Type B pancreatic cell (in vitro differentiated cells): ENCODE data around the gene THAP10. TPM values are rescaled to one million over a fixed set of nuclear protein-coding genes. Genes with fewer than 3 reads are reported as not detected.
A peak's percentile ranks its signal among the peaks of the same experiment; 100 is the strongest.
"Not testable (repeated sequence)": the region's sequence is repeated elsewhere in the genome, so short reads cannot be mapped to it uniquely, and the experiment has no call there.

Source experiments
- DNase-seq: peaks from one replicate; pipeline ENCODE4 v3.0.0; 2021; ENCODE audit warnings: mixed read lengths; ENCODE audit not compliant: unreplicated experiment; ENCODE audit errors: extremely low spot score
- H3K27ac Mint-ChIP-seq: 2 replicates; pipeline ENCODE4 v1.8.0; 2021; ENCODE audit warnings: mild to moderate bottlenecking, mixed read lengths
- H3K27me3 Mint-ChIP-seq: 2 replicates; pipeline ENCODE4 v1.8.0; 2021; ENCODE audit warnings: mixed read lengths
- H3K36me3 Mint-ChIP-seq: 2 replicates; pipeline ENCODE4 v1.8.0; 2021; ENCODE audit warnings: mixed read lengths
- H3K4me1 Mint-ChIP-seq: one replicate; pipeline ENCODE4 v1.8.0; 2021; ENCODE audit warnings: mixed read lengths; ENCODE audit not compliant: unreplicated experiment
- H3K4me3 Mint-ChIP-seq: 2 replicates; pipeline ENCODE4 v1.8.0; 2021; ENCODE audit warnings: mild to moderate bottlenecking, mixed read lengths
- H3K9me3 Mint-ChIP-seq: 2 replicates; pipeline ENCODE4 v1.8.0; 2021; ENCODE audit warnings: mixed read lengths
- CTCF ChIP-seq: fragments of 200-600 bp; sonication (generic); conservative IDR thresholded peaks from 2 replicates; pipeline ENCODE4 v1.5.0; 2021; ENCODE audit warnings: antibody characterized with exemption, mild to moderate bottlenecking
- total RNA-seq: library from RNA; stranded (reverse); gene quantifications from 2 replicates; pipeline ENCODE4 v1.2.1, GENCODE V29; 2021; ENCODE audit warnings: low replicate concordance

The THAP10 gene
- total RNA-seq, 1 donor from 2014 or later, result 5.3 TPM

- peaks cover 8% of the 10 kb centered on the region for H3K4me1 Mint-ChIP-seq
- peaks cover 21% of the 10 kb centered on the region for H3K27me3 Mint-ChIP-seq
- no peak for DNase-seq
- H3K4me3 Mint-ChIP-seq, result no peak overlapping the region
- H3K36me3 Mint-ChIP-seq, result no peaks in the 10 kb centered on the region
- TF ChIP-seq CTCF, result no peak
- no peaks in the 10 kb centered on the region for H3K9me3 Mint-ChIP-seq
- no peak overlapping the region for H3K27ac Mint-ChIP-seq
Observed at GRCh38 chr15:70859322-70859908, 32.8 kb downstream of the THAP10 start.

- H3K27me3 Mint-ChIP-seq, result peaks cover 22% of the 10 kb centered on the region
- not testable (repeated sequence) for DNase-seq, H3K4me3 Mint-ChIP-seq, H3K36me3 Mint-ChIP-seq, H3K27ac Mint-ChIP-seq, H3K4me1 Mint-ChIP-seq, H3K9me3 Mint-ChIP-seq
Observed at GRCh38 chr15:70858614-70859321, 33.5 kb downstream of the THAP10 start.

GRCh38 chr15:70857562-70858285 lies 34.5 kb downstream of the THAP10 start:
- no peak for TF ChIP-seq CTCF
- H3K4me1 Mint-ChIP-seq, result peaks cover 15% of the 10 kb centered on the region
- DNase-seq, result no peak
- no peak overlapping the region for H3K27ac Mint-ChIP-seq
- H3K9me3 Mint-ChIP-seq, result no peaks in the 10 kb centered on the region
- H3K27me3 Mint-ChIP-seq, result peaks cover 26% of the 10 kb centered on the region
- H3K36me3 Mint-ChIP-seq, result no peaks in the 10 kb centered on the region
- H3K4me3 Mint-ChIP-seq, result no peak overlapping the region

GRCh38 chr15:70856884-70857561 lies 35.2 kb downstream of the THAP10 start:
- peaks cover 26% of the 10 kb centered on the region for H3K27me3 Mint-ChIP-seq
- no peaks in the 10 kb centered on the region for H3K36me3 Mint-ChIP-seq
- H3K4me1 Mint-ChIP-seq, result peaks cover 20% of the 10 kb centered on the region
- no peak for TF ChIP-seq CTCF
- H3K9me3 Mint-ChIP-seq, result no peaks in the 10 kb centered on the region
- no peak overlapping the region for H3K27ac Mint-ChIP-seq
- no peak for DNase-seq
- H3K4me3 Mint-ChIP-seq, result no peak overlapping the region

GRCh38 chr15:70856177-70856883 lies 35.9 kb downstream of the THAP10 start:
- no peak overlapping the region for H3K27ac Mint-ChIP-seq
- peaks cover 27% of the 10 kb centered on the region for H3K4me1 Mint-ChIP-seq
- H3K27me3 Mint-ChIP-seq, result peaks cover 26% of the 10 kb centered on the region
- TF ChIP-seq CTCF, result no peak
- H3K4me3 Mint-ChIP-seq, result peak overlapping the region; percentile 18
- peaks cover 3% of the 10 kb centered on the region for H3K36me3 Mint-ChIP-seq
- H3K9me3 Mint-ChIP-seq, result no peaks in the 10 kb centered on the region
- DNase-seq, result no peak
